ENCODE measurements around the gene TXNDC12.
A peak's percentile ranks its signal among the peaks of the same experiment; 100 is the strongest.
"Not testable (repeated sequence)": the region's sequence is repeated elsewhere in the genome, so short reads cannot be mapped to it uniquely, and the experiment has no call there.

The TXNDC12 gene

DNA sequence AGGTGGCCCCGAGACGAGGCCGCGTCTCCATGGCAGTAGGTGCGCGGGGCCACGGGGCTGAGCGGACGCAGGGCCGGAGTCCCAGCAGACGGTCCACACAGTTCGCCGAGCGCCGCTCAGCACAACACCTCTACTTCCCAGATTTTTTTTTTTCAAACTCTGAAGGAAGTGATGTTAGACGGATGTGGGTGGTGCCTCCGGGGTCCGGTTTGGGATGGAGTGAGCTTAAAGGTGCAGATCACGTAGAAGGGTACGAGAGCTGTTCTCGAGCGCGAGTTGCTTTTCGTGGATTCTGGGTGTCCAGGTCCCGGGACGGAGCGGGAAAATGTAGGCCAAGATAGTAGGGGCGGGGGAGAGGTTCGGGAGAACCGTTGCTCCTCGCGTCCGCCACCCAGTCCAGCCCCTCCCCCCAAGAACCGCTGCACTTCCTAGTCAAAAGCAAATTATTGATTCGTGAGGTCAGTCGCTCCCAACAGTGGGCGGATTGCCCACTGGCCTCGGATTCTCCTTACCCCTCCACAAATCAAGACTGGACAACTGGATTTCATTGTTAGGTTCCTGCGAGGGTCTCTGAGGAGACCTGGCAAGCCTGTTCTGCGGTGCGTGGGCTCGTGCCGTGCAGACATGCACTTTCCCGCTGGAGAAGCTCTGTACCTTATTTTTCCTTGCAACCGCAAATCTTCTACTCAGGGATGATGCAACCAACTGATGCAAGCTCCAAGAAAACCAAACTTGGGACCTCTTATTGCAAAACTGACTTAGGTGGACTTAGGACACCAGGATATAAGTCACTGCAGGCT, at the start of gene TXNDC12:
TXNDC12 (minus strand) TSS at position 126 of the 800 bp plus-strand sequence; CDS start at position 31, 95 bp downstream.
- no peak for FAIRE-seq
- peak; percentile 91 for DNase-seq (ENCODE audit: low spot score)

DNA sequence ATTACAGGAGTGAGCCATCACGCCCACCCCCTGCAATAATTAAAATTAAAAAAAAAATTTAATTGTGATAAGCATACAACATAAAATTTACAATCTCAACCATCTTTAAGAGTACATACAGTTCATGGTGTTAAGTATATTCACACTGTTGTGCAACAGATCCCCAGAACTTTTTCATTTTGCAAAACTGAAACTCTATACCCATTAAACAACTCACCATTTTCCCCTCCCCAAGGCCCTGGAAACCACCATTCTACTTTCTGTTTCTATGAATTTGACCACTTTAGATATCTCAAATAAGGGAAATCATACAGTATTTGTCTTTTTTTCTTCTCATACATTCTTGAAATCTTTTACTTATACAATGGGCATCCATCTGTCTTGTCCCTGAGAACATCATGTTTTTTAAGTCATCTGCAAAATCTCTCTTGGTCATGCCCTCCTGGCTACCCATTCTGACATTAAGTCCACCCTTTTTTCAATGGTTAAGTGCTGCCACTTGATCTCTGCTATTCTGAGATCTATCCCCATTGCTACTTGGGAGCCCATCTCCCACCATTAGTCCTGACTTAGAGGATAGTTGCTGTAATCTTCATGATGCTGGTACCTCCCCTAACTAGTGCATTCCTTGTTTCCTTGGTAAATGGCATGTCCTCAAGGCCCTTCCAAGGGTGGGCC, 47.5 kb upstream of the TXNDC12 start:
- DNase-seq (ENCODE audit: low spot score) (no peak), FAIRE-seq (no peak)

DNA sequence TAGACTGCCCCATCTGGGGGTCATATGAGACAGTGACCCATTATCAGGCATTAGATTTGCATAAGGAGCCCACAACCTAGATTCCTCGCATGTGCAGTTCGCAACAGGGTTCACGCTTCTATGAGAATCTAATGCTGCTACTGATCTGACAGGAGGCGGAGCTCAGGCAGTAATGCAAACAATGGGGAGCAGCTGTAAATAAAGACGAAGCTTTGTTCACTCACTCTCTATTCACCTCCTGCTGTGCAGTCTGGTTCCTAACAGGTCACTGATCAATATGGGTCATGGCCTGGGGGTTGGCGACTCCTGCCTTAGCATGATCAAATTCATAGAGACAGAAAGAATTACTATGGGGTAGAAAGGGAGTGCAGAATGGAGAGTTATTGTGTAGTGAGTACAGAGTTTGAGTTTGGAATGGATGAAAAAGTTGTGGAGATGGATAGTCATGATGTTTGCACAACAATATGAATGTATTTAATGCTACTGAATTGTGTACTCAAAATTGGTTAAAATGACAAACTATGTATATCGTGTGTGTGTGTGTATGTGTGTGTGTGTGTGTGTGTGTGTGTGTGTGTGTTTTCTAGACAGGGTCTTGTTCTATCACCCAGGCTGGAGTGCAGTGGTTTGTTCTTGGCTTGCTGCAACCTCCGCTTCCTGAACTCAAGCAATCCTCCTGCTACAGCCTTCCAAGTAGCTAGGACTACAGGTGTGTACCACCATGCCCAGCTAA, 43.3 kb upstream of the TXNDC12 start:
- DNase-seq (ENCODE audit: low spot score) (no peak), FAIRE-seq (no peak)

DNA sequence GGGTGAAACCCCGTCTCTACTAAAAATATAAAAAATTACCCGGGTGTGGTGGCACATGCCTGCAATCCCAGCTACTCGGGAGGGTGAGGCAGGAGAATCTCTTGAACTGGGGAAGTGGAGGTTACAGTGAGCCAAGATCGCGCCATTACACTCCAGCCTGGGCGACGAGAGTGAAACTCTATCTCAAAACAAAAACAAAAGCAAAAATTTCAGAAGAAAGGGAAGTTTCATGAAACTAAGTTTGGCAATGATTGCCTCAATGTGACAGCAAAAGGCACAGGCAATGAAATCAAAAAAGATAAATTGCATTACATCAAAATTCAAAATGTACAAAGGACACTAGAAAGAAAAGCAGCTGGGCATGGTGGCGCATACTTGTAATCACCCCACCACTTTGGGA, 41.2 kb upstream of the TXNDC12 start:
- DNase-seq (ENCODE audit: low spot score) (no peak), FAIRE-seq (no peak)

DNA sequence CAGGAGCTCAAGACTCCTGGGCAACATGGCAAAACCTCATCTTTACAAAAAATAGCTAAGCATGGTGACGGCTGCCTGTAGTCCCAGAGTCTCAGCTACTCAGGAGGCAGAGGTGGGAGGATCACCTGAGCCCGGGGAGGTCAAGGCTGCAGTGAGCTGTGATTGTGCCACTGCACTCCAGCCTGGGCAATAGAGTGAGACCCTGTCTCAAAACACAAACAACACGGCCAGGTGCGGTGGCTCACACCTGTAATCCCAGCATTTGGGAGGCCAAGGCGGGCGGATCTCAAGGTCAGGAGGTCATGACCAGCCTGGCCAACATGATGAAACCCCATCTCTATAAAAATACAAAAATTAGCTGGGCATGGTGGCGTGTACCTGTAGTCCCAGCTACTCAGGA, 39.3 kb upstream of the TXNDC12 start:
- FAIRE-seq; DNase-seq (ENCODE audit: low spot score): not testable (repeated sequence)

DNA sequence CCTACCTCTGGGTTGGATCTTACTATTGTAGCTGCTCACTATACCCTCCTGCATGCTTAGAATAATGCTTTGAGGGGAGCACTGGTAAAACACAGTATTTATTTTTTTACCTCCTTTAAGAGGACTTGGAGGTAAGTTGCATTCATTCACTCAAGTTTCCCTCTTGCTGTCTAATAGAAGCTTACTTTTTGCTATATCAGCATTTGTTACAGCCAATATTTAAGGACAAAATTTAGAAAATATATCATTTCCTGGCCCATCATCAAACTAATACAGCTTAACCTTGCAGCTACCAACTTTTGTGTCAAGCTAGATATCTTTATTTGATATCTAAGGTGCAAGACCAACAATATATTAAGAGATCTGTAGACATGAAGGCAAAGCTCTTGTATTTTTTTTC, 32.9 kb upstream of the TXNDC12 start:
- not testable (repeated sequence) for FAIRE-seq; DNase-seq (ENCODE audit: low spot score)

DNA sequence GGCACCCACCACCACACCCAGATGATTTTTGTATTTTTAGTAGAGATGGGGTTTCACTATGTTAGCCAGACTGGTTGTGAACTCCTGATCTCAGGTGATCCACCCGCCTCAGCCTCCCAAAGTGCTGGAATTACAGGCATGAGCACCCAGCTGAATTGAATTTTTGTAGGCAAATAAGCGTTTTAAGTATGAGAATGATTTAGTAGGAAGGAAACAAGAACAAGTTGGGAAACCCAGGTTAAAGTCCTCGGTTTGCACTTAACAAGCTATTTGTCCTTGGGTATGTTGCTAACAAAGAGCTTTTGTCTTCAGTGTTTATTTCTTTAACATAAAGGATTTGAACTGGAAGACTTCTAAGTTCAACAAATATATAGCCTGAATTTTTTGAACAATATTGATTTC, 25.0 kb upstream of the TXNDC12 start:
- DNase-seq (ENCODE audit: low spot score) (no peak), FAIRE-seq (no peak)

DNA sequence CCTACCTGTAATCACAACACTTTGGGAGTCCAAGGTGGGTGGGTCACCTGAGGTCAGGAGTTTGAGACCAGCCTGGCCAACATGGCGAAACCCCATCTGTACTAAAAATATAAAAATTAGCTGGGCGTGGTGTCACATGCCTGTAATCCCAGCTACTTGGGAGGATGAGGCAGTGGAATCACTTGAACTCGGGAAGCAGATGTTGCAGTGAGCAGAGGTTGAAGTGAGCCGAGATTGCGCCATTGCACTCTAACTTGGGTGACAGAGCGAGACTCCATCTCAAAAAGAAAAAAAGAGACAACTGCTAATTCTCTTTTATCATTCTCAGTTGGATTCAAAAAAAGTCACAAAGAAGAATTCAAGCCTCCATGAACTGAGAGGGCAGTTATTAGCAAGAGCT, 22.3 kb upstream of the TXNDC12 start:
- not testable (repeated sequence) for FAIRE-seq; DNase-seq (ENCODE audit: low spot score)

DNA sequence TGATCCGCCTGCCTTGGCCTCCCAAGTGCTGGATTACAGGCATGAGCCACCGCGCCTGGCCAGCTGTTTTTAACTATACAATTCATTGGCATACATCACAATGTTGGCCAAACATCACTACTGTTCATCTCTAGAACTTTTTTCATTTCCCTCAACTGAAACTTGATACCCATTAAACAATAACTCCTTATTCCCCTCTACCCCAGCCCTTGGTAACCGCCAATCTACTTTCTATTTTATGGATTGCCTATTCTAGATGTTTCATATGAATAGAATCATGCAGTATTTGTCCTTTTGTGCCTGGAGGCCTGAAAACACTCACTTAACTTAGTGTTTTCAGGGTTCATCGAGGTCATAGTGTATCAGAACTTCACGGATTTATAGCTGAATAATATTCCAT, 17.3 kb upstream of the TXNDC12 start:
- FAIRE-seq (no peak), DNase-seq (ENCODE audit: low spot score) (no peak)

DNA sequence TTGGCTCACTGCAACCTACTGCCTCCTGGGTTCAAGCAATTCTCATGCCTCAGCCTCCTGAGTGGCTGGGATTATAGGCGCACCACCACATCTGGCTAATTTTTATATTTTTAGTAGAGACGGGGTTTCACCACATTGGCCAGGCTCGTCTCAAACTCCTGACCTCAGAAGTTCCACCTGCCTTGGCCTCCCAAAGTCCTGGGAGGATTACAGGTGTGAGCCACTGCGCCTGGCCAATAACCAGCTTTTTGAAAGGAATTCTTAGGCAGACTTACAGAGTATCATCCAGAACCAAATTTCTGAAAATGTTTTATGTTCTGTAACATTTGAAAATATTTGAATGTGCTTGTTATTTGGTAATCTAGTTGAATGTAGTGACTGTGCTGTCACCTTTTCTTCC, 15.7 kb upstream of the TXNDC12 start:
- FAIRE-seq = no peak
- no peak for DNase-seq (ENCODE audit: low spot score)

DNA sequence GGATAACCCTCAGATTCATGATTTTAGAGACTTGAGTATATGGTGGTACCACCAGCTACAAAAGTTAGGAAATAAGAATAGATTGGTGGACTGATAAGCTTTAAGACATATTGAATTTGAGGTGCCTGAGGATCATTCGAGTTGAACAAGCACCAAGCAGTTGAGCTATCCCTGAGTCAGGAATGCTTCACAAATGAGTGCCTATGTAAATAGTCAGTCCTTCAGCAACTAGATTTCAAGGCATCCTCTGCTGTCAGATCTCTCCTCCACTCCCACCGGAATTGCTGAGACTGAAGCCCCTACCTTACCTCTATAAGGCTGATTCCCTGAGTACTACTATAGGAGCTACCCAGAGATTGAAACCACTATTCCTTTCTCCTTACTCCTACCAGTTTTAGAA, 8.2 kb upstream of the TXNDC12 start:
- DNase-seq (ENCODE audit: low spot score) = no peak
- no peak for FAIRE-seq

DNA sequence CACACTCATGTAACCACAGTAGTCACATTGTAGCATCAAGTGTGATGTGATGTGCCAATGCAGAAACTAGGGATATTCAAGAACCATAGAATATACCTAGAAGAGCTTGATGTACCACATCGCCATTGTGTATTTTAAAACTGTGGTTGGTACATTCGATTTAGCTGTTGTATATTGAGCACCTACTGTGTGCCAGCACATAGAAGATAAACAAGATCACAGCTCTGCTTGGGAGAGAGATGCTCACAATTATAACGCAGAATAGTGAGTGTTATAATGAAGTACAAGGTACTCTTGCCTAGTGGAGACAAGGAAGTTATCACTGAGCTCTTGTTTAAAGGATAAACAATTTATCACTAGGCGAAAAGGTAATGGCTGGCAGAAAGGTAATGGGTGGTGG, 5.8 kb upstream of the TXNDC12 start:
- no peak for FAIRE-seq

DNA sequence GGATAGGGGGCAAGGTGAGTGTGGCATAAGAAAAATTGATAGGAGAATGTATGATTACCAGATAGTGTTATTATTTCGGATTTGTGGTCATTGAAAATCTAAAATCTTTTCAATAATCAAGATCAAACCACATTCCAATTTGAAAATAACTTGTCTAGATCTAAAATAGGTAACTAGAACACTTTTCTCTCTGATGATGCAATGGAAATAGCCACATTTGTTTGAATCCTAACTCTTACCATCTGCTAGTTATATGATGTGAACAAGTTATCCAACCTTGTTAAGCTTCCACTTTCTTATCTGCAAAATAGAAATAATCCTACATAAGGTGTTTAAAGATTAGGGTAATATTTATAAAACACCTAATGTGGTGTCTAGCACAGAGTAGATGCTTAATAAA, 4.9 kb upstream of the TXNDC12 start:
- DNase-seq (ENCODE audit: low spot score) (no peak), FAIRE-seq (no peak)

More for the DNA sequence above, 5.8 kb upstream of the TXNDC12 start:
- DNase-seq (ENCODE audit: low spot score) = no peak

DNA sequence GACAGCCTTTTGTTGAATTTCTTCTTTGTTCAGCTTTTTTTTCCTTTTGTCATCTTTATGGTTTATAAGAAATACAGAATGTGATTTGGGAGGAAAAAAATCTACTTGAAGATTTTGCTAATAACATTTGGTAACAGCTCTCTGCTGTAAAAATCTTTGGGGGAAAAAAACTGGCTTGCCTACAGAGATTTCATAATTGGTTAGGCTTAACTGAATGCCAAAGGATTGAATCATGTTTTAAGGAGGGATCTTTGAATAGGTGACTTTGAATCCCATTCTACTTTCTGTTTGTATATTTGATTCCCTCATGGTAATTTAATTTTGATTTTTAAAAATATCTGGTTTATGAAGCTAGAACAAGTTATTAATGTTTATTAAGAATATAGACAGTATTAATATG, 4.3 kb upstream of the TXNDC12 start:
- FAIRE-seq (no peak), DNase-seq (ENCODE audit: low spot score) (no peak)

DNA sequence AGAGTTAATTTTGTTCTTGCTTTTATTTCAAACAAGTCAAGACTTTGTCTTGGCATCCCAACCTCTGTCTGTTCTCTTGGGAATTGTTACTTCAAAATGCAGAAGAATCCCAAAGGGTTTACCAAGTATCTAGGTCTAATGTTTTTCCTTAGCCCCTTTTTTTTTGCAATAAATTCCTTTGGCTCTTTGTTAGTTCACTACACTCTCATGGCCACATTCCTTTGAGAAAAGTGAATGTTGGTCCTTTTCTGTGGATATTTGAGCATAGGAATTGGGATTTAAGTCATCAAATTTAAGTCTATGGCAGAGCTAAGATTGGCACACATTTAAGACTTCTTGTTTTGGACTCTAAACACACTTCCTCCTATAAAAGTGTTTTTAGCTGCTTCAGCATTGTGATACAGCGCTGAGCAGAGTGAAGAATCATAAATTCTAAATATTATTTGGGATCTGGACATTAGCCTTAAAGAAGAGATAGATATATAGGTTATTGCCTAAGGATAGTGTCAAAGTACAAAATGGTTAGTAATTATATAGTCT, 3.0 kb upstream of the TXNDC12 start:
- FAIRE-seq = no peak

DNA sequence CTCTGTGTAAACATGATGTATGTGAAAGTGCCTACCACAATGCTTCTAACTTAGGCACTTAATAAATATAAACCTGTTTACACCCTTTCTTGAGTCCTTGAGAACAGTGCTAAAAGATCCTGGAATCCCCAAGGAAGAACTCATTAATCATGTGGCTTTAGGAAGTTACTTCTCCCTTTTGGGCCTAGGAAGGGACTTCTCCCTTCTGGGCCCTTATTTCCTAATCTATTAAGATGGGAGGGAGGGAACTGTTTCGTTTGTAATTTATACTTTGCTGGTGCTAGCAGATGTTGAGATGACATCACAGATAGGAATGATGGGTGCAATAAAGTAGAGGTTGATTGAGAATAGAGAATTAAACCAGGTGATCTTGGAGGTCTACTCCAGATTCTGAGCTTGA, 2.3 kb upstream of the TXNDC12 start:
- DNase-seq (ENCODE audit: low spot score) = no peak
- FAIRE-seq = no peak

More for the DNA sequence above, 3.0 kb upstream of the TXNDC12 start:
- DNase-seq (ENCODE audit: low spot score) = no peak

DNA sequence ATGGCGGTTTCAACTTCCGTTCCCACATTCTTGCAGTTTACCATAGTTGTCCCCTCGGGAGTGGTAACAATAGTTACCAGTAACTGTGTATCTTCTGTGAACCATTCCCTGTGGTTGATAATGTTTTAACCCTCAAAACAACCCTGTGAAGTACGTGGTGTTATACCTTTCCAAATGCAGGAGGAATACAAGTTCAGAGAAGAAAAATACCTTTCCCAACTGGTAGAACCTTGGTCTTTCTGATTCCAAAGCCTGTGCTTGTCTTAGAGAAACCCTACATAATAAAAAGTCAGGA, 1.9 kb upstream of the TXNDC12 start:
- no peak for FAIRE-seq
- DNase-seq (ENCODE audit: low spot score) = no peak

DNA sequence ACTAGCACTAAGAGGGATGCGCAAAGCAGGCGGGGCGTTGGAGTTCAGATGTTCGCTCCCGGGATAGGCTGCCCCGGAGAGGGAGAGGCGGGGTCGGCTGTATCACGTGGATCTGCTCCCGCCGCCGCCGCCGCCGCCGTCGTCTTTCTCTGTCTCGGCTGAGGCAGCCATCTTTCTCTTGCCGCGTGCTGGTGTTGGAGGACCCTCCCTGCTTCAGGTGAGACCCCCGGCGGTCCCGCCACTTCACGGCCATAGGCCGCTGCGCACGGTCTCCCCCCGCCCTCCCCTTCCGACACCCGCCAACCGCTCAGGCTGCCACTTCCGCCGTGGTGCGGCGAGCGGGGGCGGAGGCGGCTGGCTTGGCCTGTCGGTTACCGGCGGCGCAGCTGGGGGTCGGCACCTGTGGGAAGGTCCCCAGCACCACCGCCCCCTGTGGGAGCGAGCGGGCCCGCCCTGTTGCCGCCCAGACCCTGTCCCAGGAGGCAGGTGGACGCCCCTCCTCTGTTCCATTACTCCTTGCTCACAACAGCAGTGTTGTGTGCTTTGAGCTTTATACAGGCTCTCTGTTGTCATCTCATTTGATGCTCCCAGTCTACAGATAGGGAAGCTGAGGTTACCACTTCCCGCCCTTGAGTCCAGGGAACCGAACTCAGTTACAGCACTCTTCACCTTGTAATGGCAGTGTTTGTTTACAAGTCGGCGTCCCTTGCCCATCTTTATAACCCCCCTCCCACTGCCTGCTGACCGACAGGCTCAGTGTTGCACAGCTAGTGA, 1.4 kb upstream of the TXNDC12 start, which contains the start of gene BTF3L4:
BTF3L4 (plus strand) TSS at position 133 of the 774 bp plus-strand sequence. CDS start 3,553 bp downstream, outside the sequence.
- no peak for FAIRE-seq
- peak; percentile 95 for DNase-seq (ENCODE audit: low spot score)

DNA sequence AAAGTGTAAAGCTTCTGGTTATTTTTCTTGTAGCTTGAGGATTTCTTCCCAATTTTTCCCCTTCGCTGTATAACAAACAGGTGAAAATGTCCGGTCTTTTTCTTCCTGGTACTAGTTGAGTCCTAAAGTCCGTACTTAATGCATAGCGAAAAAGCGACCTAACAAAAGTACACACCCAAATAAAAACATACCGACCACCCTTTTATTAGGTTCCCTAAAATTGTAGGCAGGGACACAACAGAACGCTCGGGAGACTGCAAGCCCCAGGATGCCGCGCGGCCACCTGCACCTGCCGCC, 823 bp upstream of the TXNDC12 start:
- DNase-seq (ENCODE audit: low spot score) (no peak), FAIRE-seq (no peak)

DNA sequence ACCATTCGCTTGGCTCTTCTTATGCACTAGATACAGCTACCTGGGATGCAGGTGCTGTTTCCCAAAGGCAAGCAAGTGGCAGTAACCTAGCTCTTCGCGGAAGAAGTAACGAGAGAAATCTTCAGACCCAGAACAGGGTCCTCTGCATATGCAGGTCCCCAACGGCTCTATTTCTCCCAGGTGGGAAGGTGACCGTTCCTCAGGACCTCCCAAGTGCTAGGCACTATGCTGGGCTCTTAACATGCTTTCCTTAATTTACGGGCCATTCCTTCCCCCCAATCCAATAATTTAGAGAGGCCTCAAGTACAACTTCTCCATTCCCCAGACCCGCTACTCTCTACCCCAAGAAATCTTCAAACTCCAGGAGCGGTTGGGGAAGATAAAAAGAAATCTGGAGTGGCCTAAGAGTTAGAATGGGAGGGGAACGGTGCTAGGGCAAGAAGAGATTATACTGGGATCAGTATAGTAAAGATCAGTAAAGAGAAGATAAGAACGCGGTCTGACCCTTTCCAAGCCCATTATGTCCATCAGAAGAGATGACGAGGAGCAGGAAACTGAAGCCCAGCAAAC, 410 bp downstream of the TXNDC12 start:
- no peak for DNase-seq (ENCODE audit: low spot score)
- FAIRE-seq = no peak

DNA sequence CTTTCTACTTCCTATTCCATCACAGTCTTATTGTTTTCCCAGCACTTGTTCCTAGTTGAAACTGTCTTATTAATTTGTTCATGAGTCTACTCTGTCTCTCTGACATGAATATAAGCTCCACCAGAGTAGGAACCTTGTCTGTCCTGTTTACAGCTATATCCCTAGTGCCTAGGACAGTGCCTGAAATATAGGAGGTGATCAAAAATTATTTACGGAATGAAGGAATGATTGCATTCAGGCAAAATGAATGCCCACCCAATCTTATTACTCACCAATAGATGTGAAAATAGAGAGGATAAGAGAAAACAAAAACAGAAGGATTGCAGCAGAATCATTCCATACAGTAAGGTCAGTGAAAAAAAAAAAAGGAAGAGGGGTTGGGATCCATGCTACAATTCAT, 1.1 kb downstream of the TXNDC12 start:
- DNase-seq (ENCODE audit: low spot score) (no peak), FAIRE-seq (no peak)

All from urothelium cell line (cell line).